Neuronal stem cell (in vitro differentiated cells): Measurements from ENCODE around the gene RFC2.

Source experiments
- DNase-seq: peaks from one replicate; pipeline ENCODE4 v3.0.0-alpha.2; 2013; ENCODE audit warnings: low spot score
- H2AFZ ChIP-seq: one replicate; pipeline ENCODE4 v1.6.1; 2013; ENCODE audit warnings: mild to moderate bottlenecking, low read length, inconsistent platforms
- H2AK5ac ChIP-seq: 2 replicates; pipeline ENCODE4 v1.6.1; 2013; ENCODE audit warnings: low read depth, mild to moderate bottlenecking, inconsistent platforms, low read length, moderate library complexity, mixed read lengths
- H2BK120ac ChIP-seq: 2 replicates; pipeline ENCODE4 v1.6.1; 2013; ENCODE audit warnings: low read depth, mild to moderate bottlenecking, inconsistent platforms, low read length, moderate library complexity, mixed read lengths
- H2BK12ac ChIP-seq: one replicate; pipeline ENCODE4 v1.6.1; 2013; ENCODE audit warnings: low read length, inconsistent platforms
- H2BK15ac ChIP-seq: 2 replicates; pipeline ENCODE4 v1.6.1; 2013; ENCODE audit warnings: mild to moderate bottlenecking, low read length, inconsistent platforms, mixed read lengths
- H2BK5ac ChIP-seq: one replicate; pipeline ENCODE4 v1.6.1; 2013; ENCODE audit warnings: inconsistent platforms, mild to moderate bottlenecking, low read length, moderate library complexity
- H3K14ac ChIP-seq: one replicate; pipeline ENCODE4 v1.6.1; 2013; ENCODE audit warnings: low read length, inconsistent platforms
- H3K18ac ChIP-seq: 2 replicates; pipeline ENCODE4 v1.6.1; 2013; ENCODE audit warnings: low read length, inconsistent platforms
- H3K23ac ChIP-seq: 2 replicates; pipeline ENCODE4 v1.6.1; 2013; ENCODE audit warnings: low read depth, mild to moderate bottlenecking, mixed read lengths, low read length, inconsistent platforms; ENCODE audit not compliant: poor library complexity
- H3K27ac ChIP-seq: replicated peaks from 3 replicates; pipeline ENCODE4 v1.5.1; 2013; ENCODE audit warnings: low read length, inconsistent platforms
- H3K27me3 ChIP-seq, 3 experiments: 2 replicates each; pipeline ENCODE4 v1.6.1; 2013; ENCODE audit warnings: low read length in 3 of 3, mild to moderate bottlenecking in 2 of 3, inconsistent platforms in 1 of 3, low read depth in 1 of 3, mixed read lengths in 1 of 3, moderate library complexity in 1 of 3; ENCODE audit not compliant: control insufficient read depth in 3 of 3, insufficient read depth in 3 of 3
- H3K36me3 ChIP-seq, 2 donors: replicated peaks in 1 of 2; 2 replicates each; pipeline ENCODE4 v1.6.1; 2013; ENCODE audit warnings: low read length in 2 of 2; ENCODE audit not compliant: control insufficient read depth in 2 of 2, insufficient read depth in 2 of 2
- H3K4ac ChIP-seq: 2 replicates; pipeline ENCODE4 v1.6.1; 2013; ENCODE audit warnings: inconsistent platforms, mild to moderate bottlenecking, low read length, moderate library complexity
- H3K4me1 ChIP-seq, 2 donors: 1 replicate in 1 of 2; 2 replicates in 1 of 2; pipeline ENCODE4 v1.6.1; 2013; ENCODE audit warnings: low read length in 2 of 2, low read depth in 1 of 2; ENCODE audit not compliant: control insufficient read depth in 2 of 2, insufficient read depth in 1 of 2
- H3K4me2 ChIP-seq: one replicate; pipeline ENCODE4 v1.6.1; 2013; ENCODE audit warnings: mild to moderate bottlenecking, low read length, inconsistent platforms; ENCODE audit not compliant: insufficient read depth, poor library complexity, severe bottlenecking
- H3K4me3 ChIP-seq, 2 donors: 2 replicates each; pipeline ENCODE4 v1.5.1; 2013; ENCODE audit warnings: low read length in 2 of 2, mild to moderate bottlenecking in 2 of 2, inconsistent platforms in 1 of 2, moderate library complexity in 1 of 2
- H3K79me1 ChIP-seq: one replicate; pipeline ENCODE4 v1.6.1; 2013; ENCODE audit warnings: low read depth, mild to moderate bottlenecking, inconsistent platforms, low read length, moderate library complexity
- H3K9ac ChIP-seq: one replicate; pipeline ENCODE4 v1.6.1; 2013; ENCODE audit warnings: mild to moderate bottlenecking, low read depth, low read length, inconsistent platforms; ENCODE audit not compliant: poor library complexity
- H3K9me3 ChIP-seq, 2 donors: replicated peaks in 1 of 2; 2 replicates each; pipeline versions ENCODE3 to v1.6.1; 2013; ENCODE audit warnings: low read length in 2 of 2, mild to moderate bottlenecking in 2 of 2, inconsistent platforms in 1 of 2, low read depth in 1 of 2, mixed read lengths in 1 of 2, moderate library complexity in 1 of 2; ENCODE audit not compliant: control insufficient read depth in 2 of 2, insufficient read depth in 1 of 2
- H4K8ac ChIP-seq: one replicate; pipeline ENCODE4 v1.6.1; 2013; ENCODE audit warnings: low read depth, mild to moderate bottlenecking, inconsistent platforms, low read length, moderate library complexity
- H4K91ac ChIP-seq: one replicate; pipeline ENCODE4 v1.6.1; 2013; ENCODE audit warnings: low read length, low read depth, mild to moderate bottlenecking, inconsistent platforms; ENCODE audit not compliant: poor library complexity
- WGBS, 2 donors: extraction: QIAGEN DNeasy Blood & Tissue Kit; methylation state at CpG; one replicate each; pipeline ENCODE4 v1.1.7; 2013; ENCODE audit warnings: missing lambda C conversion rate in 2 of 2, mixed read lengths in 1 of 2; ENCODE audit not compliant: insufficient read length in 2 of 2, insufficient replicate concordance in 1 of 2; ENCODE audit errors: extremely low coverage in 2 of 2; 5-methylcytosine and 5-hydroxymethylcytosine counted together

RFC2 gene

DNA sequence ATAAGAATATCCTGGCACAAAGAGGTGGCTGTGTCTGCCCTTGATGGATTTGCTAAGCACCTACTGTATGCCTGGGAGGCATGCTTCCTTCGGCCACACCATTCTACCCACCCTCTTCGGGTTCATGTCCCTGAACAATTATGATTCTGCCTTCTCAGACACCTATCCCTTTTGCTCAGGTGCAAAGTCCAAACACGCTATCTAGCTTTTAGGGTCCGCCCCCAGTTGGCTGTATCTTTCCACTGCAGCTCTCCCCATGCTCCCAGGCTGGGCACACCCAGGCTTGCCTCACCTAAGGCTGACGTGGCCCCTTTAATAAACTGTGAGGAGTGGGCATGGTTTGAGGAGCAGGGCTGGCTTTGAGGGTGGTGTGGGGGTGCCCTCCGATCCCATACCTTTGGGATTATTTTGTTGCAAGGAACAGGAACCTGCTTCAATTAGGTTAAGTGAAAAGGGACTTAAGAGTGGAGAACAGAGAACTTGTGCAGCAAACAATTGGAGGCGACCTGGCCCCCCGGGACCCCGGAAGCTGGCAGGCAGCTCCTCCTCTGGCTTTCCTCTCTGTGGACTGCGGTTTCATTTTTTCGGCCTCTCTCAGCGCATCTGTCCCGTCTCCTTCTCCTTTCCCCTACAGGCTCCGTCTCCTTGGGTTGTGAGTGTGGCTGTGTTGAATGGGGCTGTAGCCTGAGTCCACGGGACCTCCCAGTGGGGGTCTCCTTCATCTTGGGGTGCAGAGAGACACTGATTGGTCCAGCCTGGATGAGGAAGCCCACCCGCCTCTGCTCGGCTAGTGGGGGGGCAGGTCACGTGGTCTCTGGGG, 38.8 kb upstream of the RFC2 start:
- no peak overlapping the region for H2BK12ac ChIP-seq
- no peak overlapping the region for H3K4me3 ChIP-seq
- H3K27ac ChIP-seq, result no peak overlapping the region
- no peak overlapping the region for H4K91ac ChIP-seq
- peaks cover 0 to 2% of the 10 kb centered on the region in 2 donors for H3K9me3 ChIP-seq
- H2BK5ac ChIP-seq, result no peak overlapping the region
- no peak overlapping the region for H2AFZ ChIP-seq
- no peak overlapping the region for H2BK15ac ChIP-seq
- peak overlapping the region; percentile 66 for H2AK5ac ChIP-seq
- H3K79me1 ChIP-seq, result peaks cover 24% of the 10 kb centered on the region
- H4K8ac ChIP-seq, result no peak overlapping the region
- no peak overlapping the region for H3K4me2 ChIP-seq
- peak overlapping the region; percentile 66 for H3K9ac ChIP-seq
- peaks cover 0 to 6% (median 0%) of the 10 kb centered on the region in 3 experiments for H3K27me3 ChIP-seq
- H3K4me1 ChIP-seq, result peaks cover 28 to 32% of the 10 kb centered on the region in 2 donors
- DNase-seq, result no peak
- no peak overlapping the region for H2BK120ac ChIP-seq
- peak overlapping the region; percentile 85 for H3K18ac ChIP-seq
- peak overlapping the region; percentile 68 for H3K23ac ChIP-seq
- WGBS, 2 donors, result no CpG with 5 or more reads among the region's 18 CpGs
- H3K4ac ChIP-seq, result no peak overlapping the region
- peak overlapping the region; percentile 2 for H3K14ac ChIP-seq
- peaks cover 0 to 14% of the 10 kb centered on the region in 2 donors for H3K36me3 ChIP-seq

DNA sequence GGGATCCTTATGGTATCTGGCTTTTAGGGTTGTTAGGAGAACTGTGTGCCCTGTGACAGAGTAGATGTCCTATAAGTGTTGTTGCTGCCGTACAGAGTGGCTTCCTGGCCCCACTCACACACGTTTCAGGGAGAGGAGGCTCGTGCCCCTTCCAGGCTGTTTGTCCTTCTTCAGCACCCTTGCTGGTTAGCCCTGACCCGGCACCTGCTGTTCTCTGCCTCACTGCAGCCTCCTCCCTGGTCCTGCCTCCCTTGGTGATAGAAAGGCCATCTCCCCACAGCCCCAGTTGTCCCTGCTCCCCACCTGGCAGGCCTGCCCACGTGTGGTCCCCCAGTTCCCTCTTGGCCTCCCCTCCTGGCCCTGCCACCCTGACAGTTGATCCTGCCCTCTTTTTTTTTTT, 37.3 kb upstream of the RFC2 start:
- Histone ChIP-seq H3K79me1 (peaks cover 24% of the 10 kb centered on the region), H2BK120ac (no peak overlapping the region), H3K18ac (no peak overlapping the region), H3K23ac (peak overlapping the region; percentile 34), H3K4me1 (peaks cover 29 to 32% of the 10 kb centered on the region in 2 donors), H3K27ac (no peak overlapping the region), H2BK12ac (no peak overlapping the region), H2BK15ac (no peak overlapping the region), H3K9ac (no peak overlapping the region), H2BK5ac (no peak overlapping the region), H3K4me2 (no peak overlapping the region), H4K91ac (no peak overlapping the region), H4K8ac (no peak overlapping the region), H3K9me3 (no peaks in the 10 kb centered on the region), H2AK5ac (peak overlapping the region; percentile 86), H3K4ac (no peak overlapping the region), H2AFZ (no peak overlapping the region), H3K4me3 (peak overlapping the region; percentile 43 to 96), H3K36me3 (peaks cover 0 to 10% of the 10 kb centered on the region in 2 donors), H3K27me3 (peaks cover 0 to 8% (median 0%) of the 10 kb centered on the region in 3 experiments), H3K14ac (no peak overlapping the region)
- no peak for DNase-seq
- WGBS, 2 donors, result no CpG with 5 or more reads among the region's 5 CpGs

DNA sequence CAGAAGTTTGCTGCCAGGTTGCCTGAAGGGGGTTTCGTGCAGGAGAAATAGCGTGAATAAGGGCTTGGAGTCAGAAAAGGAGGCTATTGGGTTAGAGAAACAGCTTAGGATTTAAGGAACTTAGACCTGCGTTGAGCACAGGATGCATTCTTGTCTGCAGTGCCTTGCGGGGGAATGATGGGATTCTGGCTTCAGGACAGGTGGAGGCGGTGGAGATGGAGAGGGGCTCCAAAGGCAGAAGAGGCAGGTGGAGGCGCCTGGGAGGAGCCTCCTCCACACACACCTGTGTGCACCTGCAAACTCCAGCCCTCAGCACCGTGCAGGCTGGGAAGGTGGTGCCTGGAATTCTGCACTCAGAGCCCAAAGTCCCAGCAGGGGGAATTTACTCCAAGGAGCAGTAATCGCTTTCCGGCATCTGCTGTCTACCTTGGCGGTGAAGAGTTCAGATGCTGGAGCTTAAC, 36.8 kb upstream of the RFC2 start:
- no peak overlapping the region for H4K8ac ChIP-seq
- H3K4ac ChIP-seq, result no peak overlapping the region
- H3K4me2 ChIP-seq, result no peak overlapping the region
- no peaks in the 10 kb centered on the region for H3K9me3 ChIP-seq
- H3K14ac ChIP-seq, result no peak overlapping the region
- WGBS, 2 donors, result no CpG with 5 or more reads among the region's 10 CpGs
- no peak overlapping the region for H3K27ac ChIP-seq
- peaks cover 29 to 32% of the 10 kb centered on the region in 2 donors for H3K4me1 ChIP-seq
- no peak overlapping the region for H2BK120ac ChIP-seq
- no peak overlapping the region for H2BK12ac ChIP-seq
- H3K9ac ChIP-seq, result no peak overlapping the region
- peak overlapping the region in 1 of 2 donors; percentile 96 for H3K4me3 ChIP-seq
- H3K79me1 ChIP-seq, result peaks cover 24% of the 10 kb centered on the region
- no peak for DNase-seq
- H3K18ac ChIP-seq, result no peak overlapping the region
- H3K36me3 ChIP-seq, result peaks cover 0 to 7% of the 10 kb centered on the region in 2 donors
- no peak overlapping the region for H2AK5ac ChIP-seq
- H3K27me3 ChIP-seq, result peaks cover 0 to 8% (median 0%) of the 10 kb centered on the region in 3 experiments
- H2BK5ac ChIP-seq, result no peak overlapping the region
- H4K91ac ChIP-seq, result no peak overlapping the region
- H3K23ac ChIP-seq, result no peak overlapping the region
- no peak overlapping the region for H2BK15ac ChIP-seq
- H2AFZ ChIP-seq, result no peak overlapping the region

DNA sequence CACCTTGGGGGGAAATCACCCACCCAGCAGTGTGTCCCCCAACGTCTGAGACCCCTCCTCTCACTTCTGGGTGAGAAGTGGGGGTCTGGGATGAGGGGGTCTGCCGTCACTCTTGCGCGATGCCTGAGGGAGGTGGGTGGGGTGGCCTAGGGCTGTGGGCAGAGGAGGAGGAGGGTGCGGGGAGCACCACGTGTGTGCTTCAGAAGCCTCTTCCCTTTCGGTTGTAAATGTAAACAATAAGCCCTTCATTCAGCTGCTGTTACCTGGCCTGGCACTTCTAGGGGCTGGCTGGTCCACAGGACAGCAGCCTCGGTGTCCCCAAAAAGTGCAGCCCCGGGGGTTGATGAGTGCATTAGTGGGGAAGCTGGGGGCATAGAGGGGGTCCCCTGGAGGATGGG, 36.4 kb upstream of the RFC2 start:
- H4K8ac ChIP-seq, result no peak overlapping the region

More for the DNA sequence above, 36.4 kb upstream of the RFC2 start:
- Histone ChIP-seq H3K18ac (peak overlapping the region; percentile 99), H2BK120ac (peak overlapping the region; percentile 87), H2BK5ac (peak overlapping the region; percentile 87), H3K27ac (no peak overlapping the region), H3K4me2 (peak overlapping the region; percentile 89), H2AFZ (peak overlapping the region; percentile 92), H3K9ac (peak overlapping the region; percentile 90), H2AK5ac (peak overlapping the region; percentile 97), H3K23ac (no peak overlapping the region), H2BK15ac (no peak overlapping the region), H3K27me3 (peaks cover 0 to 8% (median 0%) of the 10 kb centered on the region in 3 experiments), H3K4me3 (peak overlapping the region; percentile 93 to 96), H4K91ac (no peak overlapping the region), H3K4me1 (peaks cover 29 to 32% of the 10 kb centered on the region in 2 donors), H2BK12ac (no peak overlapping the region), H3K14ac (peak overlapping the region; percentile 56), H3K79me1 (peaks cover 24% of the 10 kb centered on the region), H3K36me3 (peaks cover 0 to 4% of the 10 kb centered on the region in 2 donors), H3K4ac (no peak overlapping the region), H3K9me3 (no peaks in the 10 kb centered on the region)
- no peak for DNase-seq
- WGBS, 2 donors, result no CpG with 5 or more reads among the region's 9 CpGs
